Type B pancreatic cell (in vitro differentiated cells): ENCODE measurements around the gene IFFO2. TPM values are rescaled to one million over a fixed set of nuclear protein-coding genes. Genes with fewer than 3 reads are reported as not detected.
"Not testable (repeated sequence)": the region's sequence is repeated elsewhere in the genome, so short reads cannot be mapped to it uniquely, and the experiment has no call there.

Experiments
- DNase-seq: peaks from one replicate; pipeline ENCODE4 v3.0.0; 2021; ENCODE audit warnings: mixed read lengths; ENCODE audit not compliant: unreplicated experiment; ENCODE audit errors: extremely low spot score
- H3K27ac Mint-ChIP-seq: 2 replicates; pipeline ENCODE4 v1.8.0; 2021; ENCODE audit warnings: mild to moderate bottlenecking, mixed read lengths
- H3K27me3 Mint-ChIP-seq: 2 replicates; pipeline ENCODE4 v1.8.0; 2021; ENCODE audit warnings: mixed read lengths
- H3K36me3 Mint-ChIP-seq: 2 replicates; pipeline ENCODE4 v1.8.0; 2021; ENCODE audit warnings: mixed read lengths
- H3K4me1 Mint-ChIP-seq: one replicate; pipeline ENCODE4 v1.8.0; 2021; ENCODE audit warnings: mixed read lengths; ENCODE audit not compliant: unreplicated experiment
- H3K4me3 Mint-ChIP-seq: 2 replicates; pipeline ENCODE4 v1.8.0; 2021; ENCODE audit warnings: mild to moderate bottlenecking, mixed read lengths
- H3K9me3 Mint-ChIP-seq: 2 replicates; pipeline ENCODE4 v1.8.0; 2021; ENCODE audit warnings: mixed read lengths
- total RNA-seq: library from RNA; stranded (reverse); gene quantifications from 2 replicates; pipeline ENCODE4 v1.2.1, GENCODE V29; 2021; ENCODE audit warnings: low replicate concordance
- TF ChIP-seq, protein P1 (sequence below): fragments of 200-600 bp; sonication (generic); conservative IDR thresholded peaks from 2 replicates; pipeline ENCODE4 v1.5.0; 2021; ENCODE audit warnings: antibody characterized with exemption, mild to moderate bottlenecking

IFFO2 gene
- total RNA-seq, 1 donor from 2014 or later = 11.3 TPM

DNA sequence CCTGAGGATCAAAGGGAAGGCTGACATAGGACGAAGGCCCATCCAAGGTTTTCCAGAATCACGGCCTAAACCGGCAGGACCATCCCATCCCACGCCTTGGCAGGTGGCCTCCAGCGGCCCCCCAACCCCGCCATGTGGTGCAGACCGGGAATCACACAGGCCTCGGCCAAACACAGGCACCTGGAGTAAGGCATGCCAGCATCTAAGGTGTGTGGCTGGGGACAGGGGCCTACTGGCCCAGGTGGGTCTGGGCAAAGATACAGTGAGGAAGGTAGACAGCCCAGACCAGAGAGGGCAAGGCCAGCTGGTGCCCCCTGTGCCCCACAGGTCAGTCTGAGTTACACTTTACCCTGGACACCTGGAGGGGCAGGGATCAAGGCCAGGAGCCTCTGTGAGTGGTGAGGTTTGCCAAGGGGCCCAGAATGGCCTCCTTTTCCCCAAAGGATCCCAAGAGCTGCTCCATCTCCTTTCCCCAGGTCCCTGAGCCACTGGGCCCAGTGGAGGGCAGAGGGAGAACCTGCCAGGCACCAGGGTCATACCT lies 84.3 kb downstream of the IFFO2 start:
- TF ChIP-seq, protein P1, sequence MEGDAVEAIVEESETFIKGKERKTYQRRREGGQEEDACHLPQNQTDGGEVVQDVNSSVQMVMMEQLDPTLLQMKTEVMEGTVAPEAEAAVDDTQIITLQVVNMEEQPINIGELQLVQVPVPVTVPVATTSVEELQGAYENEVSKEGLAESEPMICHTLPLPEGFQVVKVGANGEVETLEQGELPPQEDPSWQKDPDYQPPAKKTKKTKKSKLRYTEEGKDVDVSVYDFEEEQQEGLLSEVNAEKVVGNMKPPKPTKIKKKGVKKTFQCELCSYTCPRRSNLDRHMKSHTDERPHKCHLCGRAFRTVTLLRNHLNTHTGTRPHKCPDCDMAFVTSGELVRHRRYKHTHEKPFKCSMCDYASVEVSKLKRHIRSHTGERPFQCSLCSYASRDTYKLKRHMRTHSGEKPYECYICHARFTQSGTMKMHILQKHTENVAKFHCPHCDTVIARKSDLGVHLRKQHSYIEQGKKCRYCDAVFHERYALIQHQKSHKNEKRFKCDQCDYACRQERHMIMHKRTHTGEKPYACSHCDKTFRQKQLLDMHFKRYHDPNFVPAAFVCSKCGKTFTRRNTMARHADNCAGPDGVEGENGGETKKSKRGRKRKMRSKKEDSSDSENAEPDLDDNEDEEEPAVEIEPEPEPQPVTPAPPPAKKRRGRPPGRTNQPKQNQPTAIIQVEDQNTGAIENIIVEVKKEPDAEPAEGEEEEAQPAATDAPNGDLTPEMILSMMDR = no peak
- H3K27me3 Mint-ChIP-seq = no peaks in the 10 kb centered on the region
- no peaks in the 10 kb centered on the region for H3K4me1 Mint-ChIP-seq
- H3K36me3 Mint-ChIP-seq = no peaks in the 10 kb centered on the region
- no peak overlapping the region for H3K27ac Mint-ChIP-seq
- DNase-seq = no peak
- H3K9me3 Mint-ChIP-seq = no peaks in the 10 kb centered on the region
- H3K4me3 Mint-ChIP-seq = no peak overlapping the region

DNA sequence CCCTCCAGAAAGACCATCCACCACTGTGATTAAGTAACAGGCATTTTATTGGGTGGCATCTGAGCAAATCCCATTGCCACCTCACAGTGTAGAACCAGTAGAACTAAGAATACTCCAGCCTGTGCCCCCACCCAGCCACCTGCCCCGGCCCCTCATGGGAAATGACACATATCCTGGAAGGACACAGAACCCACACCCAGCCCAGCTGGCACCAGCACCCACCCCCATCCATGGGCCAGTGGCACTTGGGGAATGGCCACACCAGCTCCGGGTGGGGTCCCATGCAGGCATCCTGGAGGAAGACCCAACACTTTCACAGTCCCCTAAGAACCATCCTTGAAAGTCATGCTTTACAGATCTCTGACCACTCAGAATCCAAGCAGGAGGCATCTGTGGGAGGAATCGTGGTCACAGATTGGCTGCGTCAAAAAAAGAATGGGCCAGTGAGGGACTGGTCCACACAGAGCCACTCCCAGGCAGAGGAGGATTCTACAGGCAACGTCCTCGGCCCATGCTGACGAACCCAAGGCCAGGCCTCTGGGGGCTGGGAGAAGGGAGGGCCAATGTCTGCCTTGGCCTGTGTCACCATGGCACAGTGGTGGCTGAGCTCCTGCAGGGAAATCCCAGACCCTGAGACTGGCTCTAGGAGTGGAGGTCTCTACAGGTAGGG lies 84.9 kb downstream of the IFFO2 start:
- TF ChIP-seq, protein P1 = no peak
- Mint-ChIP-seq H3K4me1 (no peaks in the 10 kb centered on the region), H3K27me3 (peaks cover 4% of the 10 kb centered on the region), H3K36me3 (no peaks in the 10 kb centered on the region), H3K4me3 (no peak overlapping the region), H3K9me3 (no peaks in the 10 kb centered on the region), H3K27ac (no peak overlapping the region)
- no peak for DNase-seq

DNA sequence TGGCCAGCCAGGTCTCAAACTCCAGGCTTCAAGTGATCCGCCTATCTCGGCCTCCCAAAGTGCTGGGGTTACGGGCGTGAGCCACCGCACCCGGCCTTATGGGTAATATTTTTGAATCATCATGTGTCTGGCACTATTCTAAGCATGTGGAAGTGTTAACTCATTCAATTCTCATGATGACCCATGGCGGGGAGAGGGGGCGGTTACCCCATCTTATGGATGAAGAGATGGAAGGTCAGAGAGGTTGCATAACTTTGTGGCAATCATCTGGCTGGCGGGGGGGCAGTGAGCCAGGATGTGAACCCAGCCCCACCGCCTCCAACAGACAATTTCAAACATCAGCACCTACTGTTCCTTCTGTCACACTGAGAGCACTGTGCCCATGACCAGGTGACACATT lies 85.5 kb downstream of the IFFO2 start:
- Mint-ChIP-seq H3K27me3 (peaks cover 8% of the 10 kb centered on the region), H3K9me3 (no peaks in the 10 kb centered on the region), H3K4me1 (no peaks in the 10 kb centered on the region), H3K36me3 (no peaks in the 10 kb centered on the region), H3K4me3 (no peak overlapping the region), H3K27ac (no peak overlapping the region)
- DNase-seq = no peak
- TF ChIP-seq, protein P1 = no peak

DNA sequence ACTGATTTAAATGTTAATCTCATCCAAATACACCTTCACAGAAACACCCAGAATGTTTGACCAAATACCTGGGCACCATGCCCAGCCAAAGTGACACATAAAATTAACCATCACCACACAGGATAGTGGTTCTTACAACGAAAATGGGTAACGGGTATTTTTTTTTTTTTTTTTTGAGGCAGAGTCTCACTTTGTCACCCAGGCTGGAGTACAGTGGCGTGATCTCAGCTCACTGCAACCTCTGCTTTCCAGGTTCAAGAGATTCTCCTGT lies 85.9 kb downstream of the IFFO2 start:
- H3K36me3 Mint-ChIP-seq, H3K4me3 Mint-ChIP-seq, DNase-seq, H3K4me1 Mint-ChIP-seq, H3K27ac Mint-ChIP-seq, H3K9me3 Mint-ChIP-seq: not testable (repeated sequence)
- peaks cover 12% of the 10 kb centered on the region for H3K27me3 Mint-ChIP-seq

DNA sequence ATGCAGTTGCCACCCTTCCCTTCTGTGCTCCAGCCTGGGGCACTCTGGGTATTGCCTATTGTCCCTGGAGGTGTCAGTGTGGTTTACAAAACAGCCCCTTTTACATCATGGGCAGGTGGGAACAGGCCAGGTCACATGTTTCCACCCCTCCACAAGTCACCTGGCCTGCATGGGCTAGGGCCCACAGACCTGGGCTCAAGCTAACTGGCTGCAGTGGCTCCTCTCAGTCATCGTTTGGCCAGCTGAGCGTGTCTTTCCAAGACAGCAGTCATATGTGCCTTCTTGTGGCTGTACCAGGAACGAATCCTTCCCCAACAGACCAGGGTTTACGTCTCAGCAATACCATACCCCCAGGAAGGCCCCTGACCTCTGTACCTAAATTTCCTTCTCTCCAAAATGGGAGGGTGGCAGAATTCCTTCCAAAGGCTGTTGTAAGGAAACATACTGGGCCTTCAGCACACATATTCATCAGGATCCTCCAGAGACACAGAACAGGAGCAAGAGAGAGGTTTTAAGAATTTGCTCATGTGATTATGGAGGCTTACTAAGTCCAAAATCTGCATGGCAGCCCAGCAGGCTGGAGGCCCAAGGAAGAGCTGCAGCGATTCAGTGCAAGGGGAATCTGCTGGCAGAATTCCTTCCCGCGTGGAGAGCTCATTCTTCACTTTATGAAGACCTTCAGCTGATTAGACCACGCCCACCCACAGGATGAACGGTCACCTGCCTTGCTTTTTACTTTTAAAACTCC lies 86.5 kb downstream of the IFFO2 start:
- TF ChIP-seq, protein P1 = no peak
- Mint-ChIP-seq H3K4me1 (no peaks in the 10 kb centered on the region), H3K36me3 (no peaks in the 10 kb centered on the region), H3K27ac (no peak overlapping the region), H3K4me3 (no peak overlapping the region), H3K9me3 (no peaks in the 10 kb centered on the region), H3K27me3 (peaks cover 13% of the 10 kb centered on the region)
- DNase-seq = no peak

DNA sequence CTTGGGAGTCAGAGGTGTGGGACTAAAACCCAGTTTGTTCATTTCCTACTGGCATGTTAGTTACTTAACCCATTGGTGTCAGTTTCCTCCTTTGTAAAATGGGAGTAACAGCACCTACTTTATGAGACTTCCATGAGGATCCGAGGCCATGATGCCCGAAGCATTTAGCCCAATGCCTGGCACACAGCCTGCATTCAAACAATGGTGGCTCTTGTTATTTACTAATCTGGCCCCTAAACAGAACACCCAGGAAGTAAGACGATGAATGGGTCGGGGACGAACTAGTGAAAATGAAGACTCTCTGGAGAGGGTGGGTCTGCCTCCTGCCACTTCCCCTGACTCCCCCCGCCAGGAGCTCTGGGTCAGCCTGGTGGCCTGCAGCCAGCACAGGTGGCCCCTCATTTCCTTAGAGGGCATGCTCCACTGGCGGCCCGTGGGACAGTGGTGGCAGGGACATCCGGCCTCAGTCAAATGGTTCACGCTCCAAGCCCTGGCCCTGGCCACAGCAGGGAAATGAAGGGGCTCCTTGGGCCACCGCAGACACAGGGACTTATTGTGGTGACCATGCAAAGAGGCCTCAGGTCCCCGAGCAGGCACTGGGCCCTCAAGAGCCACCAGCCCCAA lies 87.6 kb downstream of the IFFO2 start:
- TF ChIP-seq, protein P1 = no peak
- Mint-ChIP-seq H3K4me3 (no peak overlapping the region), H3K4me1 (no peaks in the 10 kb centered on the region), H3K36me3 (no peaks in the 10 kb centered on the region), H3K27ac (no peak overlapping the region), H3K9me3 (no peaks in the 10 kb centered on the region), H3K27me3 (peaks cover 18% of the 10 kb centered on the region)
- DNase-seq = no peak
